MM.1S (cell line): ENCODE measurements around the gene CMTM8.
A peak's percentile ranks its signal among the peaks of the same experiment; 100 is the strongest.

Experiments
- DNase-seq: peaks from one replicate; pipeline ENCODE4 v3.0.0-alpha.2; 2015
- H2AFZ ChIP-seq: fragments of 300-600 bp; sonication (generic); 2 replicates; pipeline ENCODE4 v1.6.0; 2016; ENCODE audit warnings: antibody characterized with exemption, low read length
- H3F3A ChIP-seq: fragments of 300-600 bp; sonication (generic); 2 replicates; pipeline ENCODE4 v1.6.1; 2016; ENCODE audit warnings: mild to moderate bottlenecking, antibody characterized with exemption, low read length, moderate library complexity, mixed read lengths; ENCODE audit not compliant: insufficient read depth
- H3K27ac ChIP-seq: fragments of 300-600 bp; sonication (generic); 2 replicates; pipeline ENCODE4 v1.5.1; 2016; ENCODE audit warnings: mild to moderate bottlenecking, low read length
- H3K27me3 ChIP-seq: fragments of 300-600 bp; sonication (generic); replicated peaks from 2 replicates; pipeline ENCODE4 v1.6.0; 2016; ENCODE audit warnings: low read length; ENCODE audit not compliant: insufficient read depth
- H3K36me3 ChIP-seq: fragments of 300-600 bp; sonication (generic); replicated peaks from 2 replicates; pipeline ENCODE4 v1.6.1; 2016; ENCODE audit warnings: mild to moderate bottlenecking, low read length, mixed read lengths; ENCODE audit not compliant: insufficient read depth
- H3K4me1 ChIP-seq: fragments of 300-600 bp; sonication (generic); 2 replicates; pipeline ENCODE4 v1.6.1; 2016; ENCODE audit warnings: low read length, mixed read lengths
- H3K4me2 ChIP-seq: fragments of 300-600 bp; sonication (generic); 2 replicates; pipeline ENCODE4 v1.6.0; 2016; ENCODE audit warnings: low read depth, low read length
- H3K4me3 ChIP-seq: fragments of 300-600 bp; sonication (generic); 2 replicates; pipeline ENCODE4 v1.5.1; 2016; ENCODE audit warnings: low read length, mixed read lengths
- H3K79me2 ChIP-seq: fragments of 300-600 bp; sonication (generic); 2 replicates; pipeline ENCODE4 v1.6.1; 2016; ENCODE audit warnings: mixed run types, low read length, mixed read lengths
- H3K9ac ChIP-seq: fragments of 300-600 bp; sonication (generic); 2 replicates; pipeline ENCODE4 v1.6.1; 2016; ENCODE audit warnings: low read length, mixed read lengths
- H3K9me2 ChIP-seq: fragments of 300-600 bp; sonication (generic); replicated peaks from 2 replicates; pipeline ENCODE4 v1.6.1; 2016; ENCODE audit warnings: mild to moderate bottlenecking, low read length, mixed read lengths; ENCODE audit not compliant: insufficient read depth
- H3K9me3 ChIP-seq: fragments of 300-600 bp; sonication (generic); replicated peaks from 2 replicates; pipeline ENCODE4 v1.6.1; 2016; ENCODE audit warnings: mild to moderate bottlenecking, low read length, mixed read lengths; ENCODE audit not compliant: insufficient read depth
- H4K20me1 ChIP-seq: fragments of 300-600 bp; sonication (generic); 2 replicates; pipeline ENCODE4 v1.6.1; 2016; ENCODE audit warnings: mild to moderate bottlenecking, low read length, moderate library complexity, mixed read lengths; ENCODE audit not compliant: insufficient read depth
- CTCF ChIP-seq: fragments of 300-600 bp; sonication (generic); IDR thresholded peaks from 2 replicates; pipeline ENCODE4 v1.5.1; 2016; ENCODE audit warnings: antibody characterized with exemption, low read length, mixed read lengths
- EZH2 ChIP-seq: fragments of 300-600 bp; sonication (generic); optimal IDR thresholded peaks from 2 replicates; pipeline ENCODE3; 2017; ENCODE audit warnings: low read depth, mild to moderate bottlenecking, antibody characterized with exemption, low read length, mixed read lengths
- EZH2phosphoT487 ChIP-seq: fragments of 300-600 bp; sonication (generic); IDR thresholded peaks from 2 replicates; pipeline ENCODE4 v1.6.1; 2018; ENCODE audit warnings: antibody characterized with exemption, low read length

CMTM8 gene

DNA sequence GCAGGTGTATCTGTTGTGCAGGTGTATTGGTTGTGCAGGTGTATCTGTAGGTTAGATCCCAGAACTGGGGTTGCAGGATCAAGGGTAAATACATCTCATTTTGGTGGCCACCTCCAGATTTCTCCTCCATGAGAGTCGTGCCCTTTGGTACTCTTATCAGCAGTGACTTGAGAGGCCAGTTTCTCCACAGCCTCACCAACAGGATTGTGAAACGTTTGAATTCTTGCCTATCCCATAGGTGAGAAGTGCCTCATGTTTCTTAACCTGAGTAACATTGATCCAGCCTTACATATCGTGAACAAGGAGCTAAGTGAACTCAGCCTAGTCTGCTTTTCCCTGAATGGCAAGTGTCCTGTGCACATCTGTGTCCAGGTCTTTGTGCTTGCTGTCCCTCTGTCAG is 55.4 kb downstream of the CMTM8 start:
- no peak overlapping the region for H3K27ac ChIP-seq
- H3K27me3 ChIP-seq = no peaks in the 10 kb centered on the region
- H3K9me2 ChIP-seq = no peaks in the 10 kb centered on the region
- TF ChIP-seq CTCF (no peak), EZH2 (no peak), EZH2phosphoT487 (no peak)
- H3K9me3 ChIP-seq = no peaks in the 10 kb centered on the region
- DNase-seq = no peak
- H3F3A ChIP-seq = no peaks in the 10 kb centered on the region
- H3K4me3 ChIP-seq = no peak overlapping the region
- no peak overlapping the region for H3K9ac ChIP-seq
- no peaks in the 10 kb centered on the region for H3K79me2 ChIP-seq
- H3K4me2 ChIP-seq = no peak overlapping the region
- no peaks in the 10 kb centered on the region for H3K36me3 ChIP-seq
- no peaks in the 10 kb centered on the region for H4K20me1 ChIP-seq
- H3K4me1 ChIP-seq = no peaks in the 10 kb centered on the region
- H2AFZ ChIP-seq = no peak overlapping the region

DNA sequence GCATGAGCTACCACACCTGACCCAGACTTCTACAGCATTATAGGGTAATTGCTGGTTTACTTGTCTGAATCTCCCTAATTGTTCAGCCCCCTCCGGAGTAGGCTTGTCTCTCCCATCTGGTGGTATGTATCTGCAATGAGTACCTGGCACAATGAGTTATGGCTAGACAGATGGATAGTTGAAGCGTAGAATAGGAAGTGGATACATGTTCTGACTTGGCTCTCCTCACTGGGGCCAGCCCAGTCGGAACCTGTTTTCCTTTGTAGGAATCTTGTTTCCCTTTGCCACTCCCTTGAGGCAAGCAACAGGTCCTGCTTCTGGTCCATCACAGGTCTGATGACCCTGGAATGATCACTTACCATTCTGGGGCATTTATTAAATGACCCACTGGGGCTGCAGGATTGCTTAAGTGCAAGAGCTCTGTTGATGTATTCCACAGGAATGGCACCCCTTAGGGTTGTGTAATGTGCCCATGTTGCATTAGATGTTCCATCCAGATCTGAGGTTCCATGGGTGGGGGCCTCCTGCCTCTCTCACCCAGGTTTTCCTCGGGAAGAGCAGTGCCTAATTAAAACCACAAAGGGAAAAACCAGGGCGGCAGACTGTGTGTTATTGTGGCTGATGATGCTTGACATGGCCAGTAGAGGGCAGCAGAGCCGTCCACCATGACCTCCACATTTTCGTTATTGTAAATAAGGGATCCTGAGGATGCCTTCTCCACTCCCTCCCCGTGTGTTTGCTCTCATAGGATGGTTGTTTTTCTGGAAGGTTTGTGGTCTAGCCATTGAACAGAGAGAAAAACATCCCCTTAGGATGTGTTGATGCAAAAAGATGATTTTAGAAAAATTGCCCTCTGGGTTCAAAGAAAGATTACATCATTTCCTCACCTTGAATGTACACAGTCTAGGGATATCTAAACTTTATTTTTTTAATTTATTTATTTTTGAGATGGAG is 58.0 kb downstream of the CMTM8 start:
- TF ChIP-seq EZH2 = no peak
- TF ChIP-seq CTCF = peak; percentile 94
- Histone ChIP-seq H3K9me3 (no peaks in the 10 kb centered on the region), H3F3A (no peaks in the 10 kb centered on the region), H4K20me1 (no peaks in the 10 kb centered on the region), H3K4me3 (no peak overlapping the region), H3K27ac (no peak overlapping the region), H3K79me2 (no peaks in the 10 kb centered on the region), H3K36me3 (no peaks in the 10 kb centered on the region), H3K9me2 (no peaks in the 10 kb centered on the region), H3K9ac (no peak overlapping the region), H2AFZ (no peak overlapping the region), H3K4me1 (no peaks in the 10 kb centered on the region), H3K4me2 (peak overlapping the region; percentile 48; the same call in 1 of the 2 replicates), H3K27me3 (no peaks in the 10 kb centered on the region)
- peak; percentile 49 for DNase-seq

GRCh38 chr3:32297366-32297765 is 58.9 kb downstream of the CMTM8 start:
- no peaks in the 10 kb centered on the region for H3K9me2 ChIP-seq
- DNase-seq = no peak
- no peak overlapping the region for H3K27ac ChIP-seq
- H3K4me3 ChIP-seq = no peak overlapping the region
- no peaks in the 10 kb centered on the region for H3K36me3 ChIP-seq
- H3K4me2 ChIP-seq = no peak overlapping the region
- no peaks in the 10 kb centered on the region for H3K27me3 ChIP-seq
- H3K79me2 ChIP-seq = no peaks in the 10 kb centered on the region
- H4K20me1 ChIP-seq = no peaks in the 10 kb centered on the region
- no peak overlapping the region for H3K9ac ChIP-seq
- no peaks in the 10 kb centered on the region for H3K4me1 ChIP-seq
- H3F3A ChIP-seq = no peaks in the 10 kb centered on the region
- H3K9me3 ChIP-seq = no peaks in the 10 kb centered on the region
- TF ChIP-seq EZH2phosphoT487 (no peak), CTCF (no peak), EZH2 (no peak)
- H2AFZ ChIP-seq = no peak overlapping the region
